ENCODE measurements around the gene AGBL4.

The AGBL4 gene

DNA sequence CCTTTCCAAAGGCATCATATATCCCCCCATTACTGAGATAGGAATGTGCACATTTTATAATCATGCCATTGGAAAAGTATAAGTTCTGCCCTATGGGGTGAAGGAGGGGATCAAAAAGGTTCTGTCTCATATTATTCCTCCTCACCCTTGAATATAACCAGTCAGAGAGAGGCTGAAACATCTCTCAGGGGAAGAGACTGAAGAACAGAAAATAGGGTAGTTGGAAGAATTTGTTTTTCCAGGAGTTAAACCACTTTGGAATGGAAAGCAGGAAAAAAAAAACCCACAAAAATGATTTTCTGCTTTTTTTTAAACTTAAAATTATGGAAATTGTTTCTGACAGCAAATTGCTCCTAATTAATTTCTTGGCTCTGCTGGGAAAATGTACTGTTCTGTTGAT, 1194.3 kb downstream of the AGBL4 start:
- DNase-seq (ENCODE audit: low read depth) = no peak

DNA sequence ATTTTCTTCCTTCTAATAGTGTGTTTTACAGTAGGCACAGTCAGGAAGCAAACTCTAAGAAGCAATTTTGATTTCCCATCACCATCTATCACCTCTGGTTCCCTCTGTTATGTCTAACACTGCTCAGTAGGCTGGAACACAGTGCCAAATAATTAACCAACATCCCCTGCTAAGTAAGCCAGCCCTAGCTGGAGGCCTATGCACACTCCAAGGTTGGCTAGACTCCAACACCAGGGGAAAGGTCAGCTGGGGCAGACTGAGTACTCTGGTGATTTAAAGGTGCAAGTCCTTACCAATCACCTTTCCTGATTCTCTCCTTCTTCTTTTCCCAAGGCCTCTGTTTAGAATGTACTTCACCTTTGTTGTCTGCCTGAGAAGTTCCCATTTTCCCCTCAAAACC, 1200.6 kb downstream of the AGBL4 start:
- no peak for DNase-seq (ENCODE audit: low read depth)

DNA sequence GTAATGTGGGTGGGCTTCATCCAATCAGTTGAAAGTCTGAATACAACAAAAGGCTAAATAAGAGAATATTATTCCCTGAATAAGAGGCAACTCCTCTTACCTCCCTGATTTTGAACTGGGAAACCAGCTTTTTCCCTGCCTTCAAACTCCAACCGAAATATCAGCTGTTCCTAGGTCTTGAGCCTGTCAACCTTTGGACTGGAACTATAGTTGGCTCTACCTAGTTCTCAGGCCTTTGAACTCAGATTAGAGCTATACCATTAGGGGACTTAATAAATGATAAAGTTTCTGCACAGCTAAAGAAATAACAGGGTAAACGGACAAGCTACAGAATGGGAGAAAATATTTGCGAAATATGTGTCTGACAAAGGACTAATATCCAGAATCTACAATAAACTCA, 1203.3 kb downstream of the AGBL4 start:
- DNase-seq (ENCODE audit: low read depth) = no peak

DNA sequence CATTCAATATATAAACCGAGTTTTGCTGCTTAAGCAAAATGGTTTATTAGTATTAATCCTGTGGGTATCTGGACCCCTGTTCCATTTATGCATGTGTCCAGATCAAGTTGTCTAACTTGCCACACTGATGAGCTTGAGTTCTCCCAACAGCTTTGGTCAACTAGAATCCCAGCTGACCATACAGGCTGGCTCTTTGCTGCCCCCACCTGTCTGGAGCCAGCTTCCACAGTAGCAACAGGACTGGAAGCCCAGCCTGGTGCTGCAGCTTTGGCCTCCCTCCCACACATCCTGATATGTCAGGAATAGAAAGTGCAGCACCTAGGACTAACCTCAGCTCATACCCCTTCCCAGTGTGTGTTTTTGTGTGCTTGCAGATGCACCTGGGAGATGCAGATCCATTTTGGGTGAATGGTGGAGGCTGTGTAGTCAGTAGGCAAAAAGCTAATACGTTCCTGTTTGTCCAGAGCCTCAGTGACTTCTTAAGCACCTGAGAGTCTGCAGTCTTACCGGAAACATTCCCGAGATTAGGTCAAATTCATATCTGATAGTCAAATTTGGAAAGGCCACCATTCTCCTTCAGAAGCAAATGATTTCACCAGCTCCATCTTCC, 1206.1 kb downstream of the AGBL4 start:
- no peak for DNase-seq (ENCODE audit: low read depth)

DNA sequence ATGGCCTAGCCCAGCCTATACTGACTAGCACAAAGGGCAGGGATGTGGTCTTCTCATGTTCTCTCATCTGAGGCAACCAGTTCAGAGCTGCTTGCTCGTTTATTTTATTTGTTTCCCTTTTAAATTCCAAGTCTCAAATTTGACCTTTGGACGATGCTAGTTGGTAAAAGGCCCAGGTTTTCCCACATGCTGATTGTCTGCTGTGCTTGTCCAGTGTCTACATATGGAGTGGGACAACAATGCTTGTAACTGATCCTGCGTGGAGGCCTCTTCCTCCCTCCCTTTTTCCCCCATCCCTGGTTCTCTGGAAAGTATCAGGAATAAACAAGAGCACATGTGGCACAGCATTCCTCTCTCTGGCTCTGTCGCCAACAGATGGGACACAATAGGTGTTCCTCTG, 1213.0 kb downstream of the AGBL4 start:
- DNase-seq (ENCODE audit: low read depth) = no peak

DNA sequence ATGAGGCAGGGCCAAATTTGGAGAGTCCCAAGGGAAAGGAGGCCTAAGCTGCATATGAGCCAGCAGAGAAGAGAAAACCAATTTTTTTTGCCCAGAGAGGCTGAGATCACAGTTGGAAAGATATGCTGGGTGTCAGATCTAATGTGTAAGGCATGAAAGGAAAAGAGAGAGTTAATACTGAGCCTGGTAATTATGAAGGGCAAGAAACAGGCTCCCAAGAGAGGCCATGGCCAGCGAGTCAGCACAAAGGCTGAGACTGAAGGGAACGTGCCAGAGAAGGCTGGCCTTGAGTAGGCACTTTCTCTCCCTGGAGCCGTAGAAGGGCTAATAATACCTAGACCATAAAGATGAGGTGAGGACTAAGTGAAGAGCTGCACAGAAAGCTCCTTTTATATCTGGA, 1215.3 kb downstream of the AGBL4 start:
- no peak for DNase-seq (ENCODE audit: low read depth)

DNA sequence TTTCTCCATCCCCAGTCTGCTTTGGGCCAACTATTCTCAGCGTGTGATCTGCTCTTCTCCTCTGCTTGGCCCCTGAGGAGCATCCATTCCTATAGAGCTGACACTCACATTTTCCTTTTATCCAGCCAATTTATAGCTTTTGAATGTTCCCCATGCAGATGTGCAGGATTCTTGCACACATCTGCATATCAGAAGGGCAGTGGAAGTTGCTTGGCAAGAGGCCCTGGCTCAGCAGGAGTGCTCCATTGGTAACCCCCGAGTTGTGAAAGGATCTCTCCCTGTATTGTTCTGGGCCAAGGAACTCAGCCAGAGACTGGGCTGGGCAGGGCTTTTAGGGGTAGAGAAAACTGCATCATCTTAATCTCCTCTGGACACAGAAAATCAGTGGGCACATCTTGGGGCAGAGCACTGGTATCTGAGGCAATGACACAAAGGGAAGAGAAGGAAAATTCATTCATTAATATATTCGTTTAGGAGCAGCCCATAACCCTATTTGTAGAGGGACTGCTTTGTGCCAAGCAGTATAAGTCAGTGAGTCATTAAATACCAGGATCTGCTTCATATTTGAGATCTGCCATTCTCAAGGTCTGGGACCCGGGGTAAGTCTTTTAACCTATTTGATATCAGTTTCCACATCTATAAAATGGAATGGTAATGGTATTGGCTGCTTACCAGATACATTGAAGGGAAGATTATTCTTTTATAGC, 1216.0 kb downstream of the AGBL4 start:
- DNase-seq (ENCODE audit: low read depth) = no peak

DNA sequence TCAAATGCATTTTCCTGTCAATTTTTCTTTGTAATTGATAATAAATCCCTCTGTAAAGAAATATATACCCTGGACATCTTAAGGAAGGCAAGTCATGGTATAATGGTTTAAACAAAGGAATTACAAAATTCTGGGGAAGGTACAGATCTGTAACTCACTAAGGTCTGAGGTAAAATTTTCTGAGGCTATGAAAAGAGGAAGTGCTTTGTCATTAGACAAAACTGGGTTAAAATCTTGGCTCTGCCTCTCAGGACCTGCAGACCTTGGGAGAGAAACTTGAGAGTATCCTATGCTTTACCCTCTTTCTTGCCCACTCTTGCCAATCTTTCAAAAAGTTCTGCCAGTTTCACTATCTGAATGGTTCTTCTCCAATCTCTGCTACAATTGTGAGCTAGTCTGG, 1220.3 kb downstream of the AGBL4 start:
- DNase-seq (ENCODE audit: low read depth) = no peak

DNA sequence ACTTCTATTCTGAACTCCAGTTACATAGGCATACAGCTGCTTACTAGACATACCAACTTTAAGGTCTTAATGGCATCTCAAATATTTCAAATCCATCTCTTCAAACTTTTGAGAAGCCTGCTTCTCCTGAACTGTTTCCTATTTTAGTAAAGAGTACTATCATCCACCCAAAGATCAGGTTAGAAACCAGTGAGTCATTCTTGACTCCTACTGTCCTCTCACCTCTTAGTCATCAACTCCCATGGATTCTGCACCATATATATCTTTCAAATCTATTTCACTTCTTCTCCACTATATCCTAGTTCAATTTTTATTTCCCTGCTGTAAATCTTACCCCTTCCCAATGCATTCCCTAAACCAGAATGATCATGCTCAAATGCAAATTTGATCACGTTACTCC, 1228.9 kb downstream of the AGBL4 start:
- DNase-seq (ENCODE audit: low read depth) = no peak

DNA sequence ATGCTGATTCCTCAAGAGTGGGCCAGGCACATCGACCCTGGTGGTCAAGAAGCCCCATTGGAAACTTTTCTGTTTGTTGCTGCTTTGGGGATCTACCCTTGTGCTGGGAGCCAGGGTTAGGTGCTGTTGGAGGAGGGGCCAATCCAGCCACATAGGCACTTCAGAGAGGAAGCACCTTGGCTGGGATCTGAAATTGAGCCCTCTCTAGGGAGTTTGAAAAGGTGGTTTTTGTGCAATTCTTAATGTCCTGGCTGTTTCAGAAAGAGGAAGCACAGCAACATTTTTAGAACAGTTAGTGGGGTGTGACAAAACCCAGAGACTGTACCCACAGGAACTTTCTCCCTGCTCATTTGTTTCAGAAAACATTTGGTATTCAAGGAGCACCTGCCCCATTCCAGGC, 1229.9 kb downstream of the AGBL4 start:
- no peak for DNase-seq (ENCODE audit: low read depth)

DNA sequence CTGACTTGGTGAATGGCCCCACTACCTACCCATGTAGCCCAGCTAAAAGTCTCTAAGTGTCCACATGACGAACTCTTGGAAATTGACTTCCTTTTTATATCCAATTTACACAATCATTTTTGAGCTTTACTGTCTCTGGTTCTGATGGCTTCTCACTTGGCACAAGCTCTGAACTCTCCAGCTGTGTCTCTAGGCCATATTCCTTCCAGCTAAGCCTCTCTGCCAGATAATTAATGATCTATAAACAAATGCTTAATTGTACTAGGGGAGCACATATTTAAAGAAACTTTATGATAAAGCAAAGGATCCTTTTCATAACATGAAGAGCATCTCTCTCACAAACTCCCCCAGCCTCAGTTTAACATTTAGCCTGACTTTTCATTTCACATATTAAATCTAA, 1230.8 kb downstream of the AGBL4 start:
- DNase-seq (ENCODE audit: low read depth) = no peak

DNA sequence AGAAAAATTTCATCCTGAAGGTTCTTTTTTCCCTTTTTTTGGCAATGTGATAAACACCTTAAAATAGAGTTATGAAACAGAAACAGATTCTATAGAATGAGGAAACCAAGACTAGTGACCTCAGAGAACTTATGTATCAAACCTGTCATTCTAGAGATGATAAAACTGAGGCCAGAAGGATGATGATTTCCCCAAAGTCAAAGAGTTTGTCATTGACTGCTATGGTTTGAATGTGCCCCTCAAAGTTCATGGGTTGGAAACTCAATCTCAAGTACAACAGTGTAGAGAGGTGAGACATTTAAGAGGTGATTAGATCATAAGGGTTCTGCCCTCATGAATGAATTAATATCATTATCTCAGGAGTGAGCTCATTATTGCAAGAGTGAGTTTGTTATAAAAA, 1233.4 kb downstream of the AGBL4 start:
- no peak for DNase-seq (ENCODE audit: low read depth)

DNA sequence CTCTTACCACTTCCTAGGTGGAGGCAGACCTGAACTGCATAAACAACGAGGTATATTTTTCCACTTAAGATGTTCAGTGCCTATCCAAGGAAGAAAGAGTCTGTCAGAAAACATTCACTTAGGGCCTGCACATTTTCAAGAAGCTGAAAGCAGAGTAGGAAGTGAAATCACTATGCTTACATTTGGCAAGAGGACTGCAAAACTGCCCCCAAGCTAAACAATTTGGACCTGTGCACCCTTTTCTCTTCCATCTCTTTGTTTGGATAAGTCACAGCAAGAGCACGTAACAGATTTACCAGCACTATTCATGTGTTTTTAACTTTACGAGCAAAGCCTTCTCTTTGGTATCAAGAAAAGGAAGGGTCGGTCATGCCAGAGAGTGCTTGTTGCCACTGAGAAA, 1233.9 kb downstream of the AGBL4 start:
- no peak for DNase-seq (ENCODE audit: low read depth)

DNA sequence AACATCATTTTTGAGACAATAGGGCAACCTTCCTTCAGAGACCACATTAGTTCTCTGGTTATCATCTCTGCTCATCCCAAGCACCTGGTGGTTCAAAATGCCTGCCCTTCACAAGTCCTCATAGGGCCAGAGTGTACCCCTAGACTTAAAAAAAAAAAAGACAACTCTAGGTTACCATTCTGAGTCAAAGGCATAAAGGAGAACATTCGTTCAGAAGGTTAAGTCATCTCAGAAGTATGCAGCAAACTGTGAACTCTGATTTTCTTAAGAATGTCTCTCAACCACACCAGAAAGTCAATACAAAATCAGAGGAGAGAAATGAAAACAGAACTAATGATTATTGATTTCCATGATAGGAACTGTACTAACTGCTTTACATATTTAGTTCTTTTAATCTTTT, 1237.9 kb downstream of the AGBL4 start:
- no peak for DNase-seq (ENCODE audit: low read depth)

DNA sequence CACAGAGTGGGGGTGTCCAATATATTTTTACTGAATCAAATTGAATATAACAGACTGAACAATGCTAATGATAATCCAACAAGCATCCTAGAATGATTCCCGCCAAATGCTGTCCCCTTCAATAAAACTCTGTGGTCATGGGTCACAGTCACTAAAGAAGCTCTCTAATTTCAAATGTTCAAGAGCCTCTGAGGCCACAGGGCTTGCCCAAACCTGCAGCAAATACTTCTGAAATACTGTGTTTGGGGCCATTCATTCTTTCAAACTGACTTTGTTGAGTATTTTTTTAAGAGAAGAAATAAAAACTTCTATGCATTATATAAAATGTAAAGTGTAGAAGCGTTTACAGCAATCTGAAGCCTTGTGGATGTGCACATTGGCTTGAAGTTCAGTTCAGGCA, 1239.5 kb downstream of the AGBL4 start:
- no peak for DNase-seq (ENCODE audit: low read depth)

DNA sequence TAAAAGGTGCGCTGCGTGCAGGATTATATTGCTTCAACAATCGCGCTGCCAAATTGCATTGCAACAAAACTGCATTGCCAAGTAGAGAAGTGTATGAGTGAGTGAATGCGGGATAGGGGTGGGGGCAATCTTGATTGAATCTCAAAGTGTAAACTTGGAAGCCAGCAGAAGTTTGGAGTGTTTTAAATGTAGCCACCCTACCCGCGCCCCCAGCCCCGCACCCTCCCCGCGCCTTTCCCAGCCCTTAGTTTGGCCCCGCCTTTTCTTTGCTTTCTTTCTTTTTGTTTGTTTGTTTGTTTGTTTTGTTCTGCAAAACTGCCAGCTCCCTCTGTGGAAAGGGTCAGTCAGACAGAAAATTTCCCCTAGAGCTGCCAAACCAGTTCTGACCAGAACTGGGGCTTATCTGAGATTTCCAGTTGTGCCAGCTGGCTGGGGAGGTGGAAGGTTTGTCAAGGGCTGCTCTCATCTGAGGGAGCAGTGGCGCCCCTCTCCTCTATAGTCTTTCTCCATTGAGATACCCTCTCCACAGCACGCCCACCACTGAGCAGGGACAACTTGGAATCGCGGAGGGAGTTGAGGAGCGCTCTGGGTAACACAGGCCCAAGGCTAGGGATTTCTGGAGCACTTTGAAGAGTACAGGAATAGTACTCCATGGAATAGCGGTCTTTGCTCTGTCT, 1246.4 kb downstream of the AGBL4 start:
- no peak for DNase-seq (ENCODE audit: low read depth)

DNA sequence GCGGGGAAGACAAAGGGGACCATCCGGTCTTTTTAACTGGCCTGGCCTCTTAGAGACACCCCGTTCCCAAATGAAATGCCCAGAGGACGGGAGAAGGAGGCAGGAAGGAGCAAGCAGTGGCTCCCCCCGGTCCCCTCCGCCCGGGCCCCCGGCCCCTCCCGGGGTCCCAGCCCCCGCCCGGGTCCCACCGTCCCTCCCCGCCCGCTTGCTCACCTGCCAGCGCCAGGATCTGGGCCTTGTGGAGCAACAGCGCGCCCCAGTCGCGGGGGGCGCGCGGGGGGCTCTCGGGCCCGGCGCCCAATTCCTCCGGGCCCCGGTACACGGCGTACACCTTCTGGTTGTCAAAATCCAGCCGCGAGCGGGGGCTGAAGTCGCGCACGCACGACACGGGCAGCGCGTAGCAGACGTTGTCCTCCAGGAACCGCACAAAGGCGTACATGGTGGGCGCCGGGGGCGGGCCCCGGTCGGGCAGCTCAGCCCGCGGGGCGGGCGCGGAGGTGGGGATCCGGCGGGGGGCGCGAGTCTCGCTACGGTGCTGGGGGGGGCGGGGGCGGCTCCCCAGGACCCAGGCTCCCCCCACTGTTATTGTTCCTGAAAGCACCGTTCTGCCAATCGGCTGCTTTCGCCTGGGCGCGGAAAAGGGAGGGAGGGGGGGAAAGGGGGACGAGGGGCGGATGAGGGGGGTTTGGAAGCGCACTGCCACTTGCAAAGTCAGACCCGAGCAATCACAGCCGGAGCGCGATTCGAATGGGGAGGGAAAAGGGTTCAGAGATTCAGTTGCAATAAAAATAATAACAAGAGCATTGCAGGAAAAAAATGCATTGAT, 1247.1 kb downstream of the AGBL4 start, which contains the start of gene BEND5:
Gene BEND5, minus strand, starts transcription at position 499 of the 826 bp plus-strand sequence. Its CDS starts 60 bp downstream, at position 439.
- DNase-seq (ENCODE audit: low read depth) = peak; percentile 20

DNA sequence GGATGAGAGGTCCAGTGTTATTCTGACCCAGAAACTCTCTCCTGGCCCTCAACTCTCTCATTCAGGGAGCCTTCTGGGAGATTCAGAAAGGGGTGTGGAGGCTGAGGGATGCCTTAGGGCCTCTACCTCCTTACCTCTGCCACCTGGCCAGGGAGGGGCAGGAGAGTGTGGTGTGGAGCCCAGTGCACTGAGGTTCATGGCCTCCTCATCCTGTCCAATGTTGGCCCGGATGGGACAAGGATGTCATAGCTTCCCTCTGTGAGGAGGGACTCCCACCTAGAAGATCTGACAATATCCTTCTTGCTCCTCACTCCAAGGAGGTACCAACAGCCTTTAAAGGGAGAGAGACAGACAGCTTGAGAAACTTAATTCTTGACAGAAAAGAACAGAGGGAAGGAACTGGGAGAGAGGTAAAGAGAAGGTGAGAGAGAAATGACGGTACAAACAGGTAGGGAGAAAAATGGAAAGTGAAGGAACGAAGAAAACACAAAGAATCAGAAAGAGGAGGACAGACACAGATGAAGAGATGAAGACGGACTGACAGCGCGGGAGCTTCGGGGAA, 1247.8 kb downstream of the AGBL4 start:
- no peak for DNase-seq (ENCODE audit: low read depth)

DNA sequence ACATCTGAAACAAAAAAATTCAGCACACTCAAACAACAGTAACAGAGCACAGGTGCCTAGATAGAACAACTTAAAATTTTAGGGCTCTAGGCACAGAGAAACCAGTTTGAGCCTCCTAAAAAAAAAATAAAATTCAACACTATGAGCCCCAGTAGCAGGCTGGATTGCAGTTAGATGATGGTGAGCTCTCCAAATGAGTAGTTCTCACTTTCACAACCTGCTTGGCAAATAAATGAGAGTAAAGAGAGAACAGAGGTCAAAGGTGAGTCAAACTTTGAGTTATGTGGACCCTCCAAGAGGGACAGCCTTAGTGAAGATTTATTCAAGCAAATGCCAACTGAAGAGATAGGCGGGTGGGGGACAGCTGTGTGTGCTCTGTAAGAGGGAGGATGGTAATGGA, 1250.6 kb downstream of the AGBL4 start:
- no peak for DNase-seq (ENCODE audit: low read depth)

DNA sequence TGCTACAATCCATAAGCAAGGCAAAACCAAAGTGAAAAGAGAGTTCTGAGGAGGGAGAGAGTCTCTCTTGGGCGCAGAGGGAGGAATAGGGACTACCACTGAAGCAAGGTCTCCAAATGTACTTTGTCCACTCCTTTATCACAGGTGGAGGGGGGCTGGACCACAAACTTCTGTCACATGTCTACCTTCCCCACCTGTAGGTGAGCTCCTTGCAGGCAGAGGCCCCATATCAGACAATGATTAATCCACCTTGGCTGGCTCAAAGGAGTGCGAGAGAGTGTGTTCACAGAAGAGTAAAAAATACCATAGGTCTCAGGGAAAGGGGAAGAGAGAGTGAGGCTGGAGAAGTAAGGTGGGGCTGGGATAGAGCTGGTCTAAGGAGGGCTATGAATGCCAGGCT, 1251.5 kb downstream of the AGBL4 start:
- DNase-seq (ENCODE audit: low read depth) = no peak

DNA sequence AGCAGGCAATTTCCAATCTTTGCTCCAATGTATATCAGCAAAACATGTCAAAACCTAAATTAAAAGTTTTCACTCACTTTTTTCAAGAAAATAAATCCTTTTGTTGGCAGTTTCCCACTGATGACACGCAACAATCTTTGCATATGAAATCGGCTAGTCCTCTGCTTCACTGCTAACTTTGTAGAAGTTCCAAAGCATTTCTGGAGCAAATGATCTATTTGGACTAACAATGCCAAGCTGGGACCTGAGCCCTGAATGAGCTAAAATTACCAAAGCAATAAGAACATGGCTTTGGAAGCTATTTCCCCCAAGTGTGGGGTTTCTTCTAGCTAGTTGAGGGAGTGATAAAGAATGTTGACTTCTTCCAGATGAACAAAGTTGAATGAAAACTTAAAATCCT, 1252.2 kb downstream of the AGBL4 start:
- no peak for DNase-seq (ENCODE audit: low read depth)

DNA sequence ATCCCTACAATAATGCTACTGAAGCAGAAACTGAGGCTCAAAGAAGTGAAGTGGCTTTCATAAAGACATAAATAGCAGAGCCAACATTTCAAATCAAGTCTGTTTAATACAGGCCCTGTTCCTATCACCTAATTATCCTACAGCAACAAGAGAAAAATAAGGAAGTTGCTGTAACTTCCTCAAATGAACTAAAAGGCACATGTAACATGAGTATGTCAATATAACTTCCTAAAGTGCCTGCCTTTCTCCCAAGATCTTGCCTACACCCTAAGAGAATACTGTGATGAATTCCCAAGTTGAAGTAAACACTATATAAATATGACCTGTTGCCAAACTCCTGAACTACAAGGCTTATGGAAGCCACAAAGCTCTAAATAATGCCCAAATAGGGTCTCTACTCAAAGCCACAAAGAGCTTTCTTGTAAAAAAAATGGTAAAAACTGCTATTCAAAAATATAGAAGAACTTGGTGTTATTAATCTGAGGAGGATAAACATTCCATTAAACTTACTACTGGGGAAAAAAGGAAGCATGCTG, 1255.7 kb downstream of the AGBL4 start:
- no peak for DNase-seq (ENCODE audit: low read depth)

All from activated gamma-delta T cell treated with anti-CD3 and anti-CD28 coated beads, Interleukin-2, amount 50 U/mL, for 16 hours (primary cell).